ENCODE measurements around the gene SHROOM2.

Gene SHROOM2

GRCh38 chrX:9867753-9868152 lies 81.5 kb downstream of the SHROOM2 start:
- no peak for FAIRE-seq

GRCh38 chrX:9871701-9872268 lies 85.6 kb downstream of the SHROOM2 start:
- FAIRE-seq, result no peak

- FAIRE-seq, result no peak
Observed at GRCh38 chrX:9873360-9873759, 87.1 kb downstream of the SHROOM2 start.

GRCh38 chrX:9873952-9874351 lies 87.7 kb downstream of the SHROOM2 start:
- FAIRE-seq, result no peak

GRCh38 chrX:9874483-9874882 lies 88.3 kb downstream of the SHROOM2 start:
- no peak for FAIRE-seq

- no peak for FAIRE-seq
Observed at GRCh38 chrX:9875801-9876200, 89.6 kb downstream of the SHROOM2 start.

GRCh38 chrX:9876201-9876600 lies 90.0 kb downstream of the SHROOM2 start:
- FAIRE-seq, result no peak

- FAIRE-seq, result no peak
Observed at GRCh38 chrX:9878146-9878820, 92.1 kb downstream of the SHROOM2 start.

GRCh38 chrX:9880237-9880636 lies 94.0 kb downstream of the SHROOM2 start:
- FAIRE-seq, result no peak

- no peak for FAIRE-seq
Observed at GRCh38 chrX:9880870-9881269, 94.6 kb downstream of the SHROOM2 start.

GRCh38 chrX:9882669-9883446 lies 96.6 kb downstream of the SHROOM2 start:
- FAIRE-seq, result no peak

- no peak for FAIRE-seq
Observed at GRCh38 chrX:9884031-9884779, 98.0 kb downstream of the SHROOM2 start.

GRCh38 chrX:9885150-9885549 lies 98.9 kb downstream of the SHROOM2 start:
- no peak for FAIRE-seq

GRCh38 chrX:9887659-9888297 lies 101.5 kb downstream of the SHROOM2 start:
- FAIRE-seq, result no peak

- no peak for FAIRE-seq
Observed at GRCh38 chrX:9888953-9889470, 102.8 kb downstream of the SHROOM2 start.

GRCh38 chrX:9890681-9891091 lies 104.5 kb downstream of the SHROOM2 start:
- FAIRE-seq, result no peak

GRCh38 chrX:9895225-9895912 lies 109.1 kb downstream of the SHROOM2 start:
- FAIRE-seq, result no peak

- no peak for FAIRE-seq
Observed at GRCh38 chrX:9897761-9898161, 111.5 kb downstream of the SHROOM2 start.

- no peak for FAIRE-seq
Observed at GRCh38 chrX:9899640-9900111, 113.4 kb downstream of the SHROOM2 start.

- FAIRE-seq, result no peak
Observed at GRCh38 chrX:9902656-9903055, 116.4 kb downstream of the SHROOM2 start.

- no peak for FAIRE-seq
Observed at GRCh38 chrX:9903146-9903545, 116.9 kb downstream of the SHROOM2 start.

- no peak for FAIRE-seq
Observed at GRCh38 chrX:9905288-9905687, 119.1 kb downstream of the SHROOM2 start.
